Hematopoietic multipotent progenitor cell treated with erythropoietin and hydrocortisone succinate and interleukin-3 and kit ligand, for 6 days (in vitro differentiated cells): Measurements from ENCODE around the gene ELN.
"Not testable (repeated sequence)": the region's sequence is repeated elsewhere in the genome, so short reads cannot be mapped to it uniquely, and the experiment has no call there.

Experiments used
- DNase-seq: peaks from one replicate; pipeline ENCODE4 v3.0.0-alpha.2; 2015

ELN gene

GRCh38 chr7:74002474-74003017 is 25.4 kb upstream of the ELN start:
- peak; percentile 67 for DNase-seq

GRCh38 chr7:74003621-74004020 is 24.4 kb upstream of the ELN start:
- no peak for DNase-seq

- no peak for DNase-seq
These were observed 21.9 kb upstream of the ELN start for GRCh38 chr7:74006032-74006431.

GRCh38 chr7:74006451-74007241 is 21.3 kb upstream of the ELN start:
- DNase-seq, result no peak

- DNase-seq, result no peak
These were observed 20.8 kb upstream of the ELN start for GRCh38 chr7:74007242-74007567.

GRCh38 chr7:74008687-74009086 is 19.3 kb upstream of the ELN start:
- no peak for DNase-seq

- DNase-seq, result no peak
These were observed 18.3 kb upstream of the ELN start for GRCh38 chr7:74009719-74010118.

GRCh38 chr7:74010407-74010806 is 17.6 kb upstream of the ELN start:
- DNase-seq, result no peak

- DNase-seq, result not testable (repeated sequence)
These were observed 16.6 kb upstream of the ELN start for GRCh38 chr7:74011421-74011820.

GRCh38 chr7:74012842-74013249 is 15.1 kb upstream of the ELN start:
- DNase-seq, result no peak

- DNase-seq, result no peak
These were observed 14.3 kb upstream of the ELN start for GRCh38 chr7:74013539-74014272.

GRCh38 chr7:74014931-74015330 is 13.0 kb upstream of the ELN start:
- no peak for DNase-seq

GRCh38 chr7:74015670-74016069 is 12.3 kb upstream of the ELN start:
- DNase-seq, result no peak

GRCh38 chr7:74017125-74017524 is 10.8 kb upstream of the ELN start:
- no peak for DNase-seq

- no peak for DNase-seq
These were observed 9.6 kb upstream of the ELN start for GRCh38 chr7:74018246-74018895.

GRCh38 chr7:74019149-74019548 is 8.8 kb upstream of the ELN start:
- DNase-seq, result no peak

- no peak for DNase-seq
These were observed 7.6 kb upstream of the ELN start for GRCh38 chr7:74020390-74020789.

GRCh38 chr7:74021546-74022320 is 6.2 kb upstream of the ELN start:
- DNase-seq, result no peak

GRCh38 chr7:74022507-74022906 is 5.5 kb upstream of the ELN start:
- no peak for DNase-seq

- no peak for DNase-seq
These were observed 4.9 kb upstream of the ELN start for GRCh38 chr7:74023092-74023536.

- DNase-seq, result no peak
These were observed 4.2 kb upstream of the ELN start for GRCh38 chr7:74023786-74024185.

- DNase-seq, result peak; percentile 55
These were observed 2.8 kb upstream of the ELN start for GRCh38 chr7:74025146-74025545.

GRCh38 chr7:74025730-74026129 is 2.2 kb upstream of the ELN start:
- no peak for DNase-seq
